Panc1 (cell line): ENCODE results near the gene ERCC5. TPM values are rescaled to one million over a fixed set of nuclear protein-coding genes. Genes with fewer than 3 reads are reported as not detected.

Experiments used
- ATAC-seq: fragments of 200-7000 bp; cut with Tn5 transposase; 2 replicates; pipeline ENCODE4 v1.9.1; 2020; ENCODE audit warnings: mild to moderate bottlenecking, moderate library complexity
- BruUV-seq: library from RNA; stranded (reverse); fragments of 400-500 nt; replicated peaks from 2 replicates; lab custom pipeline; 2021; lab: Mats Ljungman, UMichigan
- CTCF ChIA-PET: fragments of 300-600 bp; sonication (Branson Sonifier 250); formaldehyde crosslinking; loops from one replicate; lab custom pipeline; 2022; ENCODE audit warnings: antibody characterized with exemption; lab: Charles Lee
- POLR2A ChIA-PET: fragments of 300-600 bp; sonication (Branson Sonifier 250); formaldehyde crosslinking; loops from one replicate; lab custom pipeline; 2022; ENCODE audit warnings: antibody characterized with exemption; lab: Charles Lee
- DNase-seq: peaks from one replicate; pipeline ENCODE4 v3.0.0-alpha.2; 2010; ENCODE audit warnings: low read depth, low spot score
- H3K27ac ChIP-seq: 2 replicates; pipeline ENCODE4 v1.5.1; 2011; ENCODE audit warnings: mild to moderate bottlenecking, low read length, inconsistent platforms
- H3K27me3 ChIP-seq: fragments of 200-500 bp; sonication (Bioruptor generic); 2 replicates; pipeline ENCODE4 v1.6.0; 2014; ENCODE audit warnings: low read length, inconsistent platforms; ENCODE audit not compliant: control insufficient read depth, insufficient read depth
- H3K36me3 ChIP-seq: fragments of 200-500 bp; sonication (Bioruptor generic); 2 replicates; pipeline ENCODE4 v1.5.1; 2014; ENCODE audit warnings: inconsistent platforms, mild to moderate bottlenecking, low read length, moderate library complexity; ENCODE audit not compliant: control insufficient read depth, insufficient read depth
- H3K4me1 ChIP-seq: 2 replicates; pipeline ENCODE4 v1.5.1; 2011; ENCODE audit warnings: inconsistent platforms, mild to moderate bottlenecking, low read length, moderate library complexity; ENCODE audit not compliant: control insufficient read depth, insufficient read depth
- H3K4me3 ChIP-seq, 2 experiments: 2 replicates each; pipeline ENCODE4 v1.5.1; 2011 to 2012; ENCODE audit warnings: low read depth in 2 of 2, low read length in 2 of 2, mild to moderate bottlenecking in 2 of 2, inconsistent platforms in 1 of 2, moderate library complexity in 1 of 2
- H3K9me3 ChIP-seq: fragments of 200-500 bp; sonication (Bioruptor generic); 2 replicates; pipeline ENCODE4 v1.5.1; 2014; ENCODE audit warnings: low read depth, mild to moderate bottlenecking, inconsistent platforms, low read length, moderate library complexity; ENCODE audit not compliant: control insufficient read depth, insufficient read depth
- CTCF ChIP-seq: fragments of 450-650 bp; IDR thresholded peaks from 2 replicates; pipeline ENCODE4 v1.5.1; 2017; ENCODE audit warnings: mild to moderate bottlenecking
- POLR2AphosphoS5 ChIP-seq: IDR thresholded peaks from 2 replicates; pipeline ENCODE4 v1.6.1; 2012; ENCODE audit warnings: mild to moderate bottlenecking, low read depth, low read length, moderate library complexity
- REST ChIP-seq, 2 experiments: IDR thresholded peaks; 2 replicates each; pipeline ENCODE4 v1.6.1; 2011 to 2012; ENCODE audit warnings: low read depth in 2 of 2, control low read depth in 1 of 2, low read length in 1 of 2, mild to moderate bottlenecking in 1 of 2, moderate library complexity in 1 of 2; ENCODE audit not compliant: insufficient read depth in 1 of 2
- SIN3A ChIP-seq: IDR thresholded peaks from 2 replicates; pipeline ENCODE4 v1.6.1; 2012; ENCODE audit warnings: low read depth, mild to moderate bottlenecking, low read length, moderate library complexity, borderline replicate concordance; ENCODE audit not compliant: insufficient read depth
- TCF7L2 ChIP-seq: IDR thresholded peaks from 2 replicates; pipeline ENCODE4 v1.6.1; 2011; ENCODE audit warnings: mild to moderate bottlenecking, low read depth, low read length, inconsistent platforms
- in situ Hi-C: cut with HindIII; loops from 2 replicates; pipeline ENCODE4 v1.10.0; 2016; ENCODE audit warnings: low sequenced_read_pairs, low pct_unique_long_range_greater_than_20kb
- intact Hi-C: fragments of 100-400 bp; cut with micrococcal nuclease; formaldehyde crosslinking; loops from one replicate; pipeline ENCODE4 v1.10.0; 2022; ENCODE audit not compliant: unreplicated experiment
- total RNA-seq: library from RNA; stranded (reverse); gene quantifications from one replicate; pipeline ENCODE4 v1.2.1, GENCODE V29; 2021; ENCODE audit not compliant: unreplicated experiment

ERCC5 gene
- total RNA-seq, 1 experiment from 2014 or later = 19.6 TPM

GRCh38 chr13:102815788-102816187 lies 30.0 kb upstream of the ERCC5 start:
- H3K4me3 ChIP-seq = no peak overlapping the region
- in situ Hi-C loops = no loop called here
- DNase-seq (no peak), ATAC-seq (no peak)
- no peaks in the 10 kb centered on the region for H3K27me3 ChIP-seq
- no peak overlapping the region for H3K27ac ChIP-seq
- intact Hi-C loops = no loop called here
- CTCF ChIA-PET = no interaction called here
- H3K4me1 ChIP-seq = 0 out of 2 replicates have a peak, but pooled peaks cover 2% of the 10 kb centered on the region
- BruUV-seq = no TSS peak
- POLR2A ChIA-PET = no interaction called here
- H3K9me3 ChIP-seq = no peaks in the 10 kb centered on the region
- TF ChIP-seq REST (IDR thresholded peaks at IDR 0.05; ENCODE audit: insufficient read depth in 1 of 2, low read depth in 2 of 2, low read length in 1 of 2) (no peak), TCF7L2 (no peak), CTCF (no peak), SIN3A (no peak), POLR2AphosphoS5 (no peak)
- H3K36me3 ChIP-seq = no peaks in the 10 kb centered on the region

- Histone ChIP-seq H3K36me3 (no peaks in the 10 kb centered on the region), H3K9me3 (no peaks in the 10 kb centered on the region), H3K27ac (no peak overlapping the region)
Measured at GRCh38 chr13:102816708-102817107, 29.1 kb upstream of the ERCC5 start.

More at GRCh38 chr13:102816708-102817107, 29.1 kb upstream of the ERCC5 start:
- BruUV-seq = no TSS peak
- Histone ChIP-seq H3K27me3 (no peaks in the 10 kb centered on the region), H3K4me1 (0 out of 2 replicates have a peak, but pooled peaks cover 2% of the 10 kb centered on the region), H3K4me3 (no peak overlapping the region)
- intact Hi-C loops = no loop called here
- ATAC-seq = no peak
- ChIA-PET POLR2A (no interaction called here), CTCF (no interaction called here)
- in situ Hi-C loops = no loop called here
- TF ChIP-seq SIN3A (no peak), TCF7L2 (no peak), REST (IDR thresholded peaks at IDR 0.05; ENCODE audit: insufficient read depth in 1 of 2, low read depth in 2 of 2, low read length in 1 of 2) (no peak), POLR2AphosphoS5 (no peak), CTCF (no peak)
- no peak for DNase-seq
